GM18873 (cell line): ENCODE data around the gene AKR1D1.
"Not testable (repeated sequence)": the region's sequence is repeated elsewhere in the genome, so short reads cannot be mapped to it uniquely, and the experiment has no call there.

Experiments used
- ATAC-seq: cut with Tn5 transposase; IDR thresholded peaks from one replicate; pipeline ENCODE4 v1.9.1; 2021; ENCODE audit warnings: mild to moderate bottlenecking, moderate library complexity, moderate number of reproducible peaks; ENCODE audit not compliant: unreplicated experiment, low FRiP score

AKR1D1 gene

GRCh38 chr7:138116892-138117291 is 40.6 kb downstream of the AKR1D1 start:
- ATAC-seq, result no peak

- ATAC-seq, result no peak
Observed at GRCh38 chr7:138120140-138120827, 44.0 kb downstream of the AKR1D1 start.

GRCh38 chr7:138122162-138122561 is 45.9 kb downstream of the AKR1D1 start:
- ATAC-seq, result no peak

GRCh38 chr7:138125119-138125518 is 48.9 kb downstream of the AKR1D1 start:
- no peak for ATAC-seq

GRCh38 chr7:138125598-138126111 is 49.4 kb downstream of the AKR1D1 start:
- ATAC-seq, result no peak

- ATAC-seq, result no peak
Observed at GRCh38 chr7:138126928-138127327, 50.7 kb downstream of the AKR1D1 start.

- ATAC-seq, result no peak
Observed at GRCh38 chr7:138127996-138128395, 51.7 kb downstream of the AKR1D1 start.

- no peak for ATAC-seq
Observed at GRCh38 chr7:138129551-138130165, 53.4 kb downstream of the AKR1D1 start.

GRCh38 chr7:138137423-138138171 is 61.3 kb downstream of the AKR1D1 start:
- no peak for ATAC-seq

GRCh38 chr7:138138244-138138643 is 62.0 kb downstream of the AKR1D1 start:
- ATAC-seq, result no peak

- ATAC-seq, result no peak
Observed at GRCh38 chr7:138142583-138143201, 66.4 kb downstream of the AKR1D1 start.

- ATAC-seq, result no peak
Observed at GRCh38 chr7:138144958-138145357, 68.7 kb downstream of the AKR1D1 start.

- ATAC-seq, result not testable (repeated sequence)
Observed at GRCh38 chr7:138146221-138146620, 70.0 kb downstream of the AKR1D1 start.

GRCh38 chr7:138146757-138147734 is 70.8 kb downstream of the AKR1D1 start:
- not testable (repeated sequence) for ATAC-seq

GRCh38 chr7:138151731-138152577 is 75.7 kb downstream of the AKR1D1 start:
- ATAC-seq, result no peak

GRCh38 chr7:138154661-138155060 is 78.4 kb downstream of the AKR1D1 start:
- ATAC-seq, result no peak

- ATAC-seq, result no peak
Observed at GRCh38 chr7:138157702-138158101, 81.4 kb downstream of the AKR1D1 start.

- ATAC-seq, result no peak
Observed at GRCh38 chr7:138158739-138159528, 82.7 kb downstream of the AKR1D1 start.
